ENCODE data around the gene DEPP1. TPM values are rescaled to one million over a fixed set of nuclear protein-coding genes. Genes with fewer than 3 reads are reported as not detected.

Gene DEPP1
- polyA plus RNA-seq, 3 donors: not detected

DNA sequence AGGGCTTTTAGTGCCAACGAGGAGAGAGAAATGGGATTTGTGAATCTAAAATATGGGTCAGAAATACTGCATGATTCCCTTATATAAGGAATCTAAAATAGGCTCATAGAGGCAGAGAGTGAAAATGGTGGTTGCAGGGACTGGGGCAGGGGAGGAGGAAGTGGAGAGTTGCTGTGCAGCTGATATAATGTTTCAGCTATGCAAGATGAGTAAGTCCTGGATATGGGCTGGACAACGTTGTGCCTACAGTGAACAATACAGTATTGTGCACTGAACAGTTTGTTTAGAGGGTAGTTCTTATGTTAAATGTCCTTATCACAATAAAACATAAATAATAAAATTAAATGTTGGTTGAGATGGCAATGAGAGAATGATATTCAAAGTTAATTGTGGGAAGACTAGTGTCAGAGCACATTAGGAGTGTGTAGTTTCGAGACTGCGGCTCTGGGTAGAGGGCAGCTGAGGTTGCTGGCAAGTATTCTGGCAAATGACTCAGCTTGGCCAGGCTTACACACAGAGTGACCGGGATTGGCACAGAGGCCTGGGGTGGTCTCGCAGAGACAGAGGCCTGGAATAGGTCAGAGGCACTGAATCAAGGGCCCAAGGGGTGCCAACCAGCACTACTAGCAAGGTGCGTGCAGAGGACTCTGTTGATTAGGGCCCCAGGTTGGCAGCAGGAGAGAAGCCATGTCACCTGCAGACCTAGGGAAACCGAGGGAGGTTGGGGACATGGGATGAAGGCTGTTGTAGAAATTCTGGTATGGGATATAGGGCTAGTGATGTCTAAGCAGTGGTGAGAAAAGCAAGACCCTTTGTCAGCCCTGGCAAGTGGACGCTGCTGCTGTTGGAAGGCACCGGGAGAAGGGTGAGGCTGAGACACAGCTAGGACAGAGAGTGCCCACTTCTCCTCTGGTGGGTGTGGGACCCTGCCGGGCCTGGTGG is 2.8 kb upstream of the DEPP1 start:
- DNase-seq: no peak
- Mint-ChIP-seq H3K9me3 (no peaks in the 10 kb centered on the region), H3K27ac (peak overlapping the region in 5 of 7 donors; percentile 5 to 57 (median 30)), H3K4me3 (no peak overlapping the region), H3K27me3 (ENCODE audit: low read depth in 3 of 3) (no peaks in the 10 kb centered on the region), H3K36me3 (peaks cover 72 to 95% of the 10 kb centered on the region in 2 donors), H3K4me1 (peaks cover 17% of the 10 kb centered on the region)
- no peak overlapping the region for H3K4me2 ChIP-seq (replicated peaks; ENCODE audit: extremely low read depth, low read length, poor library complexity, severe bottlenecking)
- H3K4me3 ChIP-seq (replicated peaks in 1 of 3; ENCODE audit: low read depth in 2 of 3, low read length in 3 of 3): no peak overlapping the region
- peaks cover 94 to 100% of the 10 kb centered on the region in 2 donors for H3K36me3 ChIP-seq (replicated peaks in 1 of 2; ENCODE audit: control insufficient read depth in 1 of 2, insufficient read depth in 2 of 2, low read length in 2 of 2)
- H3K9me3 ChIP-seq (replicated peaks in 1 of 2; ENCODE audit: control insufficient read depth in 1 of 2, insufficient read depth in 1 of 2, low read length in 2 of 2): no peaks in the 10 kb centered on the region
- H4K20me1 ChIP-seq (ENCODE audit: insufficient read depth, low read length): peaks cover 100% of the 10 kb centered on the region
- H3K9ac ChIP-seq (ENCODE audit: insufficient read depth, low read length, poor library complexity, severe bottlenecking): no peak overlapping the region
- 94% methylated on average over 10 of the region's 11 CpGs for WGBS (ENCODE audit: insufficient coverage)
- intact Hi-C loops (cut with micrococcal nuclease): no loop called here
- peak overlapping the region in 1 of 2 donors; percentile 54 for H3K27ac ChIP-seq (ENCODE audit: low read depth in 1 of 2, low read length in 2 of 2)
- no peak overlapping the region for H2AFZ ChIP-seq (ENCODE audit: insufficient read depth, low read depth, low read length, poor library complexity, severe bottlenecking)
- H3K27me3 ChIP-seq (ENCODE audit: control insufficient read depth in 2 of 2, insufficient read depth in 2 of 2, low read length in 2 of 2): no peaks in the 10 kb centered on the region
- peaks cover 62% of the 10 kb centered on the region for H3K79me2 ChIP-seq (ENCODE audit: insufficient read depth, low read length)
- TF ChIP-seq, protein P1, sequence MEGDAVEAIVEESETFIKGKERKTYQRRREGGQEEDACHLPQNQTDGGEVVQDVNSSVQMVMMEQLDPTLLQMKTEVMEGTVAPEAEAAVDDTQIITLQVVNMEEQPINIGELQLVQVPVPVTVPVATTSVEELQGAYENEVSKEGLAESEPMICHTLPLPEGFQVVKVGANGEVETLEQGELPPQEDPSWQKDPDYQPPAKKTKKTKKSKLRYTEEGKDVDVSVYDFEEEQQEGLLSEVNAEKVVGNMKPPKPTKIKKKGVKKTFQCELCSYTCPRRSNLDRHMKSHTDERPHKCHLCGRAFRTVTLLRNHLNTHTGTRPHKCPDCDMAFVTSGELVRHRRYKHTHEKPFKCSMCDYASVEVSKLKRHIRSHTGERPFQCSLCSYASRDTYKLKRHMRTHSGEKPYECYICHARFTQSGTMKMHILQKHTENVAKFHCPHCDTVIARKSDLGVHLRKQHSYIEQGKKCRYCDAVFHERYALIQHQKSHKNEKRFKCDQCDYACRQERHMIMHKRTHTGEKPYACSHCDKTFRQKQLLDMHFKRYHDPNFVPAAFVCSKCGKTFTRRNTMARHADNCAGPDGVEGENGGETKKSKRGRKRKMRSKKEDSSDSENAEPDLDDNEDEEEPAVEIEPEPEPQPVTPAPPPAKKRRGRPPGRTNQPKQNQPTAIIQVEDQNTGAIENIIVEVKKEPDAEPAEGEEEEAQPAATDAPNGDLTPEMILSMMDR (IDR thresholded peaks at IDR 0.05): no peak
- peaks cover 4 to 14% of the 10 kb centered on the region in 2 donors for H3K4me1 ChIP-seq (ENCODE audit: control insufficient read depth in 1 of 2, insufficient read depth in 2 of 2, low read length in 2 of 2)

DNA sequence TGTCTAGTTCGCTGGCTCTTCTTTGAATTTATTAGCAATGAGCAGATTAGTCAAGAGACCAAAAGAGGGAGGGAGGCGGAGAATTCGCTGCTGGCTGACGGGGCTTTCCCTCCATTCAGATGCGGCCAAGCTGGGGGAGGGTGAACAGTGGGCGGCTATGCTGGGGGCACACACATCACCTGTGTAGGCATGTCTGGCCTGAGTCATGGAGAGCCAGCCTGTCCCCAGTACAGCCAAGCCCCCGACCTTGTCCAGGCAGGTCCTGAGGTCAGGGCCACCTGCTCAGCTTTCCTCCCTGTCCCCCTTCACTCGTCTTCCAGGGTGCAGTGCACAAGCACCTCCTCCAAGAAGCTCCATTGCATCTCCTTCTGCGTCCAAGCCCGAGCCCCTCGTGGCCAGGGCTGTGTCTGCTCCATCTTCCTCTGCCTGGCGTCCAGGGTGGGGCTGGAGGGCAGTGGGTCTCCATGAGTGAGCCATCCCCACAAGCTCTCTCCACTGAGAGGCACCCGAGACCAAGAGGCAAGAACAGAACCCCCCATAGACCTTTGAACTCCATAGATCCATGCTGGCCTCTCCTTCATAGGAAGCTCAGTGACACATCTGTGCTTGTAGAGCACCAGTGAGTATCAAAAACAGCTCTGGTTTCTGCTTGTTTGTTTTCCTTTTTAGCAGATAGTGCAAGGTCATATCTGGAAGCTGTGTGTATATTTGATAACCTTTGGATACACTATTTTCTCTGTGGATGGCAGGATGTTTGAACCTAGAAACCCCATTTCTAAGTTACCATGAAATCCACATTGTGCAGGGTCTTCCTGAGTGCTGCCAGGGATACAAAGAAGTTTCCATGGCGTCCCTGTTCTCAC is 1.9 kb upstream of the DEPP1 start:
- Histone ChIP-seq H3K9ac (ENCODE audit: insufficient read depth, low read length, poor library complexity, severe bottlenecking) (no peak overlapping the region), H3K27me3 (ENCODE audit: control insufficient read depth in 2 of 2, insufficient read depth in 2 of 2, low read length in 2 of 2) (no peaks in the 10 kb centered on the region), H3K79me2 (ENCODE audit: insufficient read depth, low read length) (peaks cover 71% of the 10 kb centered on the region), H3K9me3 (replicated peaks in 1 of 2; ENCODE audit: control insufficient read depth in 1 of 2, insufficient read depth in 1 of 2, low read length in 2 of 2) (no peaks in the 10 kb centered on the region), H2AFZ (ENCODE audit: insufficient read depth, low read depth, low read length, poor library complexity, severe bottlenecking) (no peak overlapping the region), H3K4me1 (ENCODE audit: control insufficient read depth in 1 of 2, insufficient read depth in 2 of 2, low read length in 2 of 2) (peaks cover 4 to 19% of the 10 kb centered on the region in 2 donors), H3K4me2 (replicated peaks; ENCODE audit: extremely low read depth, low read length, poor library complexity, severe bottlenecking) (no peak overlapping the region), H3K27ac (ENCODE audit: low read depth in 1 of 2, low read length in 2 of 2) (peak overlapping the region in 1 of 2 donors; percentile 61), H3K4me3 (replicated peaks in 1 of 3; ENCODE audit: low read depth in 2 of 3, low read length in 3 of 3) (no peak overlapping the region), H3K36me3 (replicated peaks in 1 of 2; ENCODE audit: control insufficient read depth in 1 of 2, insufficient read depth in 2 of 2, low read length in 2 of 2) (peaks cover 91 to 100% of the 10 kb centered on the region in 2 donors), H4K20me1 (ENCODE audit: insufficient read depth, low read length) (peaks cover 100% of the 10 kb centered on the region)
- no peak for DNase-seq
- Mint-ChIP-seq H3K4me1 (peaks cover 21% of the 10 kb centered on the region), H3K9me3 (no peaks in the 10 kb centered on the region), H3K4me3 (no peak overlapping the region), H3K36me3 (peaks cover 70 to 93% of the 10 kb centered on the region in 2 donors), H3K27ac (peak overlapping the region in 4 of 7 donors; percentile 5 to 76 (median 42)), H3K27me3 (ENCODE audit: low read depth in 3 of 3) (no peaks in the 10 kb centered on the region)
- intact Hi-C loops (cut with micrococcal nuclease): no loop called here
- TF ChIP-seq, protein P1 (IDR thresholded peaks at IDR 0.05): no peak
- 90% methylated on average over 7 of the region's 14 CpGs for WGBS (ENCODE audit: insufficient coverage)
